Astrocyte (in vitro differentiated cells and primary cell): ENCODE measurements around the gene MEP1B. TPM values are rescaled to one million over a fixed set of nuclear protein-coding genes. Genes with fewer than 3 reads are reported as not detected.

Source experiments
- DNase-seq: peaks from one replicate; pipeline ENCODE4 v3.0.0-alpha.2; 2010; ENCODE audit warnings: low read depth
- FAIRE-seq: peaks from 2 replicates; lab custom pipeline; 2011; peaks lifted over from hg19 to GRCh38; lab: Jason Lieb, UNC
- H2AFZ ChIP-seq: 2 replicates; pipeline ENCODE4 v1.6.0; 2012; ENCODE audit warnings: low read depth, low read length, inconsistent platforms
- H3K27ac ChIP-seq: 2 replicates; pipeline ENCODE4 v1.5.1; 2011; ENCODE audit warnings: low read depth, low read length, inconsistent platforms
- H3K27me3 ChIP-seq: 2 replicates; pipeline ENCODE4 v1.6.0; 2011; ENCODE audit warnings: low read length, inconsistent platforms; ENCODE audit not compliant: insufficient read depth
- H3K36me3 ChIP-seq: 2 replicates; pipeline ENCODE4 v1.5.1; 2011; ENCODE audit warnings: low read length, inconsistent platforms; ENCODE audit not compliant: insufficient read depth
- H3K4me1 ChIP-seq: 2 replicates; pipeline ENCODE4 v1.5.1; 2011; ENCODE audit warnings: low read length, inconsistent platforms; ENCODE audit not compliant: insufficient read depth
- H3K4me2 ChIP-seq: 2 replicates; pipeline ENCODE4 v1.6.0; 2012; ENCODE audit warnings: low read length, inconsistent platforms
- H3K4me3 ChIP-seq: 2 replicates; pipeline ENCODE4 v1.5.1; 2011; ENCODE audit warnings: low read depth, mild to moderate bottlenecking, low read length, inconsistent platforms; ENCODE audit not compliant: insufficient read depth
- H3K79me2 ChIP-seq: 2 replicates; pipeline ENCODE4 v1.6.0; 2012; ENCODE audit warnings: mild to moderate bottlenecking, low read length, inconsistent platforms; ENCODE audit not compliant: insufficient read depth
- H3K9ac ChIP-seq: 2 replicates; pipeline ENCODE4 v1.6.0; 2012; ENCODE audit warnings: mild to moderate bottlenecking, low read length, inconsistent platforms
- H3K9me3 ChIP-seq: 2 replicates; pipeline ENCODE4 v1.5.1; 2012; ENCODE audit warnings: low read depth, mild to moderate bottlenecking, low read length, inconsistent platforms; ENCODE audit not compliant: insufficient read depth
- H4K20me1 ChIP-seq: 2 replicates; pipeline ENCODE4 v1.6.0; 2012; ENCODE audit warnings: low read length, inconsistent platforms; ENCODE audit not compliant: insufficient read depth
- H3K27ac Mint-ChIP-seq: one replicate; pipeline ENCODE4 v1.8.0; 2021; ENCODE audit warnings: mild to moderate bottlenecking, mixed read lengths; ENCODE audit not compliant: unreplicated experiment
- H3K27me3 Mint-ChIP-seq: one replicate; pipeline ENCODE4 v1.8.0; 2021; ENCODE audit warnings: low read depth, mixed read lengths; ENCODE audit not compliant: unreplicated experiment
- H3K36me3 Mint-ChIP-seq: one replicate; pipeline ENCODE4 v1.8.0; 2021; ENCODE audit warnings: low read depth, mixed read lengths; ENCODE audit not compliant: unreplicated experiment
- H3K4me1 Mint-ChIP-seq: one replicate; pipeline ENCODE4 v1.8.0; 2021; ENCODE audit warnings: low read depth, mixed read lengths; ENCODE audit not compliant: unreplicated experiment
- H3K4me3 Mint-ChIP-seq: one replicate; pipeline ENCODE4 v1.8.0; 2021; ENCODE audit warnings: mild to moderate bottlenecking, moderate library complexity, mixed read lengths; ENCODE audit not compliant: unreplicated experiment
- H3K9me3 Mint-ChIP-seq: one replicate; pipeline ENCODE4 v1.8.0; 2021; ENCODE audit warnings: mild to moderate bottlenecking, mixed read lengths; ENCODE audit not compliant: unreplicated experiment
- CTCF ChIP-seq: IDR thresholded peaks from 2 replicates; pipeline ENCODE4 v1.5.1; 2011; ENCODE audit warnings: low read depth, mild to moderate bottlenecking, inconsistent platforms, low read length, moderate library complexity; ENCODE audit not compliant: insufficient read depth
- EZH2 ChIP-seq: IDR thresholded peaks from 2 replicates; pipeline ENCODE4 v1.6.1; 2012; ENCODE audit warnings: mild to moderate bottlenecking, low read length, inconsistent platforms; ENCODE audit not compliant: insufficient read depth
- total RNA-seq: library from RNA; stranded (reverse); gene quantifications from 2 replicates; pipeline ENCODE4 v1.2.1, GENCODE V29; 2021

MEP1B gene
- total RNA-seq, 1 donor from 2014 or later: not detected

- no peaks in the 10 kb centered on the region for H3K79me2 ChIP-seq
- H3K4me1 ChIP-seq: no peaks in the 10 kb centered on the region
- no peak overlapping the region for H2AFZ ChIP-seq
- no peaks in the 10 kb centered on the region for H3K36me3 ChIP-seq
- H3K4me3 ChIP-seq: no peak overlapping the region
- no peak overlapping the region for H3K27ac ChIP-seq
- no peaks in the 10 kb centered on the region for H3K27me3 ChIP-seq
- TF ChIP-seq EZH2: no peak
- no peak for TF ChIP-seq CTCF
- Mint-ChIP-seq H3K9me3 (no peaks in the 10 kb centered on the region), H3K27ac (no peak overlapping the region), H3K4me1 (no peaks in the 10 kb centered on the region), H3K36me3 (no peaks in the 10 kb centered on the region), H3K27me3 (no peaks in the 10 kb centered on the region), H3K4me3 (no peak overlapping the region)
- H4K20me1 ChIP-seq: no peaks in the 10 kb centered on the region
- H3K4me2 ChIP-seq: no peak overlapping the region
- H3K9me3 ChIP-seq: no peaks in the 10 kb centered on the region
- FAIRE-seq (no peak), DNase-seq (no peak)
- H3K9ac ChIP-seq: no peak overlapping the region
Observed at GRCh38 chr18:32177530-32177929, 12.3 kb upstream of the MEP1B start.

- DNase-seq: no peak
- H3K4me3 ChIP-seq: no peak overlapping the region
- no peaks in the 10 kb centered on the region for H3K36me3 ChIP-seq
- no peaks in the 10 kb centered on the region for H3K9me3 ChIP-seq
- H3K79me2 ChIP-seq: no peaks in the 10 kb centered on the region
- FAIRE-seq: no peak
- Mint-ChIP-seq H3K36me3 (no peaks in the 10 kb centered on the region), H3K4me1 (no peaks in the 10 kb centered on the region), H3K27me3 (no peaks in the 10 kb centered on the region), H3K27ac (no peak overlapping the region), H3K9me3 (peaks cover 7% of the 10 kb centered on the region), H3K4me3 (no peak overlapping the region)
- TF ChIP-seq CTCF (no peak), EZH2 (no peak)
- H3K4me1 ChIP-seq: no peaks in the 10 kb centered on the region
- H2AFZ ChIP-seq: no peak overlapping the region
- no peaks in the 10 kb centered on the region for H3K27me3 ChIP-seq
- no peak overlapping the region for H3K4me2 ChIP-seq
- H3K9ac ChIP-seq: no peak overlapping the region
- no peak overlapping the region for H3K27ac ChIP-seq
- no peaks in the 10 kb centered on the region for H4K20me1 ChIP-seq
Observed at GRCh38 chr18:32183503-32183902, 6.3 kb upstream of the MEP1B start.

- Histone ChIP-seq H2AFZ (no peak overlapping the region), H3K4me3 (no peak overlapping the region), H3K9ac (no peak overlapping the region), H3K4me2 (no peak overlapping the region), H3K79me2 (no peaks in the 10 kb centered on the region), H3K27ac (no peak overlapping the region), H3K27me3 (no peaks in the 10 kb centered on the region), H3K36me3 (no peaks in the 10 kb centered on the region), H3K4me1 (no peaks in the 10 kb centered on the region), H4K20me1 (no peaks in the 10 kb centered on the region), H3K9me3 (no peaks in the 10 kb centered on the region)
- Mint-ChIP-seq H3K9me3 (no peaks in the 10 kb centered on the region), H3K4me1 (no peaks in the 10 kb centered on the region), H3K4me3 (no peak overlapping the region), H3K27me3 (no peaks in the 10 kb centered on the region), H3K27ac (no peak overlapping the region), H3K36me3 (no peaks in the 10 kb centered on the region)
- TF ChIP-seq EZH2 (no peak), CTCF (no peak)
- DNase-seq (no peak), FAIRE-seq (no peak)
Observed at GRCh38 chr18:32190209-32190608, 370 bp downstream of the MEP1B start.
